Lung (tissue), 12 donors: ENCODE data around the gene PEPD. TPM values are rescaled to one million over a fixed set of nuclear protein-coding genes. Genes with fewer than 3 reads are reported as not detected.

Experiments
- ATAC-seq: fragments of 200-7000 bp; cut with Tn5 transposase; one replicate; pipeline ENCODE4 v1.9.1; 2020; ENCODE audit warnings: moderate number of reproducible peaks; ENCODE audit not compliant: insufficient read depth, low FRiP score
- DNase-seq, 3 donors: peaks; one replicate each; pipeline ENCODE4 v3.0.0-alpha.2; 2013 to 2017
- H3K27ac ChIP-seq, 2 donors: one replicate each; pipeline ENCODE4 v1.5.1; 2013; ENCODE audit warnings: mild to moderate bottlenecking in 2 of 2, moderate library complexity in 2 of 2, control low read depth in 1 of 2, inconsistent platforms in 1 of 2, low read depth in 1 of 2, low read length in 1 of 2
- H3K27me3 ChIP-seq, 3 donors: one replicate each; pipeline ENCODE4 v1.5.1; 2013; ENCODE audit warnings: low read length in 2 of 3; ENCODE audit not compliant: control insufficient read depth in 3 of 3, insufficient read depth in 3 of 3
- H3K36me3 ChIP-seq, 4 donors: one replicate each; pipeline ENCODE4 v1.5.1; 2013; ENCODE audit warnings: low read length in 4 of 4, mild to moderate bottlenecking in 1 of 4, moderate library complexity in 1 of 4; ENCODE audit not compliant: control insufficient read depth in 4 of 4, insufficient read depth in 4 of 4
- H3K4me1 ChIP-seq, 5 donors: one replicate each; pipeline ENCODE4 v1.5.1; 2013; ENCODE audit warnings: low read length in 5 of 5, mild to moderate bottlenecking in 2 of 5, moderate library complexity in 1 of 5; ENCODE audit not compliant: control insufficient read depth in 5 of 5, insufficient read depth in 5 of 5
- H3K4me3 ChIP-seq: one replicate; pipeline ENCODE4 v1.5.1; 2013; ENCODE audit warnings: mild to moderate bottlenecking, control low read depth, moderate library complexity
- H3K9ac ChIP-seq, 2 donors: one replicate each; pipeline ENCODE4 v1.5.1; 2013; ENCODE audit warnings: low read length in 2 of 2, control low read depth in 1 of 2; ENCODE audit not compliant: insufficient read depth in 1 of 2
- H3K9me3 ChIP-seq, 4 donors: one replicate each; pipeline ENCODE4 v1.5.1; 2013; ENCODE audit warnings: low read length in 3 of 4, mild to moderate bottlenecking in 1 of 4, moderate library complexity in 1 of 4; ENCODE audit not compliant: control insufficient read depth in 4 of 4, insufficient read depth in 3 of 4
- CTCF ChIP-seq: IDR thresholded peaks from 2 replicates; pipeline ENCODE4 v1.5.1; 2012; ENCODE audit warnings: mild to moderate bottlenecking; ENCODE audit errors: control extremely low read depth, extremely low read depth
- WGBS, 2 donors: extraction: QIAGEN DNeasy Blood & Tissue Kit; methylation state at CpG; one replicate each; pipeline ENCODE4 v1.1.7; 2013; 5-methylcytosine and 5-hydroxymethylcytosine counted together
- polyA plus RNA-seq, 2 donors: library from polyadenylated mRNA; stranded (reverse); fragments of 200-250 nt; gene quantifications; one replicate each; pipeline ENCODE4 v1.2.1, GENCODE V29; 2013
- total RNA-seq, 2 donors: library from RNA; depleted of rRNA in 1 of 2; stranded (reverse); fragments of >200 nt in 1 of 2; gene quantifications; one replicate each; pipeline ENCODE4 v1.2.1, GENCODE V29; 2014 to 2021
- donor health status: control.
- donor health status: control.
- donor health status: Bipolar disorder and iron deficiency.
- donor health status: healthy.
- donor health status: DM: yes; HTN: yes; CAD: no.

The PEPD gene
- total and polyA plus RNA-seq, 4 donors = 29.6 to 88.2 (median 73.4) TPM

GRCh38 chr19:33374236-33374714, 147.3 kb downstream of the PEPD start:
- Histone ChIP-seq H3K4me1 (peaks cover 0 to 19% (median 9%) of the 10 kb centered on the region in 5 donors), H3K9me3 (no peaks in the 10 kb centered on the region), H3K36me3 (peaks cover 0 to 3% (median 1%) of the 10 kb centered on the region in 4 donors), H3K9ac (peak overlapping the region; percentile 72 to 79), H3K27me3 (no peaks in the 10 kb centered on the region), H3K27ac (peak overlapping the region; percentile 96 to 98), H3K4me3 (peak overlapping the region; percentile 84)
- WGBS, 2 donors = 1 to 2% methylated on average over 22 of the region's 22 CpGs
- no peak for TF ChIP-seq CTCF
- peak in 1 of 3 donors; percentile 67 for DNase-seq
- no peak for ATAC-seq

- ATAC-seq = peak; percentile 99
Measured at GRCh38 chr19:33373453-33374235, 147.9 kb downstream of the PEPD start, which contains the start of gene CEBPG. Gene CEBPG (plus strand): TSS chr19:33373709. CDS start chr19:33379240, 5,531 bp downstream.

GRCh38 chr19:33370783-33371182, 150.8 kb downstream of the PEPD start:
- no peak for TF ChIP-seq CTCF
- Histone ChIP-seq H3K27me3 (no peaks in the 10 kb centered on the region), H3K9ac (no peak overlapping the region), H3K4me1 (peaks cover 0 to 17% (median 4%) of the 10 kb centered on the region in 5 donors), H3K9me3 (no peaks in the 10 kb centered on the region), H3K36me3 (no peaks in the 10 kb centered on the region), H3K4me3 (no peak overlapping the region), H3K27ac (no peak overlapping the region)
- DNase-seq (no peak), ATAC-seq (no peak)
- WGBS, 2 donors = 82 to 88% methylated on average over 4 of the region's 4 CpGs

More at GRCh38 chr19:33373453-33374235, 147.9 kb downstream of the PEPD start, which contains the start of gene CEBPG:
- Histone ChIP-seq H3K27ac (peak within 1 kb of the TSS; percentile 96 to 98), H3K9me3 (no peaks in the 10 kb centered on the region), H3K27me3 (no peaks in the 10 kb centered on the region), H3K36me3 (no peaks in the 10 kb centered on the region), H3K4me1 (peaks cover 0 to 19% (median 9%) of the 10 kb centered on the region in 5 donors), H3K4me3 (peak within 1 kb of the TSS; percentile 84), H3K9ac (peak within 1 kb of the TSS; percentile 72 to 79)
- WGBS, 2 donors = 0 to 1% methylated on average over 102 to 118 of the region's 118 CpGs
- TF ChIP-seq CTCF = no peak
- DNase-seq = peak; percentile 94 to 97 (median 95)
